ENCODE measurements around the gene ARHGEF17. TPM values are rescaled to one million over a fixed set of nuclear protein-coding genes. Genes with fewer than 3 reads are reported as not detected.

The ARHGEF17 gene
- total RNA-seq, 2 donors from 2014 or later, result 8.6 to 13.4 TPM

GRCh38 chr11:73275381-73275750 is 32.7 kb upstream of the ARHGEF17 start:
- H3K27me3 ChIP-seq, result no peaks in the 10 kb centered on the region
- no peak overlapping the region for H3K27ac ChIP-seq
- TF ChIP-seq CTCF (IDR thresholded peaks at IDR 0.05), result no peak
- H3K4me1 ChIP-seq, result no peaks in the 10 kb centered on the region
- DNase-seq, result no peak
- H3K9me3 ChIP-seq, result no peaks in the 10 kb centered on the region
- H3K36me3 ChIP-seq, result no peaks in the 10 kb centered on the region
- H3K4me3 ChIP-seq, result no peak overlapping the region
- intact Hi-C loops (cut with DNase I), result no loop called here
- no peak overlapping the region for H3K9ac ChIP-seq (ENCODE audit: low read depth in 2 of 2, low read length in 2 of 2)

- Histone ChIP-seq H3K27ac (no peak overlapping the region), H3K9me3 (no peaks in the 10 kb centered on the region), H3K27me3 (no peaks in the 10 kb centered on the region), H3K9ac (ENCODE audit: low read depth in 2 of 2, low read length in 2 of 2) (no peak overlapping the region), H3K4me1 (no peaks in the 10 kb centered on the region), H3K4me3 (no peak overlapping the region), H3K36me3 (no peaks in the 10 kb centered on the region)
- TF ChIP-seq CTCF (IDR thresholded peaks at IDR 0.05), result no peak
- DNase-seq, result no peak
- intact Hi-C loops (cut with DNase I), result no loop called here
Measured at GRCh38 chr11:73277467-73277866, 30.6 kb upstream of the ARHGEF17 start.

GRCh38 chr11:73280626-73281025 is 27.4 kb upstream of the ARHGEF17 start:
- no peak for TF ChIP-seq CTCF (IDR thresholded peaks at IDR 0.05)
- Histone ChIP-seq H3K27me3 (no peaks in the 10 kb centered on the region), H3K9me3 (no peaks in the 10 kb centered on the region), H3K4me1 (no peaks in the 10 kb centered on the region), H3K27ac (no peak overlapping the region), H3K4me3 (no peak overlapping the region), H3K9ac (ENCODE audit: low read depth in 2 of 2, low read length in 2 of 2) (no peak overlapping the region), H3K36me3 (no peaks in the 10 kb centered on the region)
- no peak for DNase-seq
- intact Hi-C loops (cut with DNase I), result loop anchor here (10.0 kb wide), 1 partner anchor 46 kb away; no protein-coding TSS in a partner anchor

- TF ChIP-seq CTCF (IDR thresholded peaks at IDR 0.05), result no peak
- Histone ChIP-seq H3K4me1 (no peaks in the 10 kb centered on the region), H3K36me3 (no peaks in the 10 kb centered on the region), H3K27me3 (no peaks in the 10 kb centered on the region), H3K27ac (no peak overlapping the region), H3K9ac (ENCODE audit: low read depth in 2 of 2, low read length in 2 of 2) (no peak overlapping the region), H3K9me3 (no peaks in the 10 kb centered on the region), H3K4me3 (no peak overlapping the region)
- no peak for DNase-seq
- intact Hi-C loops (cut with DNase I), result loop anchor here (10.0 kb wide), 1 partner anchor 46 kb away; no protein-coding TSS in a partner anchor
Measured at GRCh38 chr11:73281201-73281741, 26.8 kb upstream of the ARHGEF17 start.

- no peaks in the 10 kb centered on the region for H3K4me1 ChIP-seq
- H3K36me3 ChIP-seq, result no peaks in the 10 kb centered on the region
- H3K9ac ChIP-seq (ENCODE audit: low read depth in 2 of 2, low read length in 2 of 2), result no peak overlapping the region
- H3K9me3 ChIP-seq, result no peaks in the 10 kb centered on the region
- intact Hi-C loops (cut with DNase I), result loop anchor here (10.0 kb wide), 1 partner anchor 47 kb away; no protein-coding TSS in a partner anchor
- H3K27me3 ChIP-seq, result no peaks in the 10 kb centered on the region
- TF ChIP-seq CTCF (IDR thresholded peaks at IDR 0.05), result no peak
- H3K4me3 ChIP-seq, result no peak overlapping the region
- no peak overlapping the region for H3K27ac ChIP-seq
- no peak for DNase-seq
Measured at GRCh38 chr11:73281796-73282660, 26.0 kb upstream of the ARHGEF17 start.
